22Rv1 (cell line): ENCODE data around the gene SELENOM.

Experiments
- ZFX ChIP-seq: fragments of 450-650 bp; IDR thresholded peaks from 2 replicates; pipeline ENCODE4 v1.6.1; 2017; ENCODE audit warnings: antibody characterized with exemption, borderline replicate concordance
- TF ChIP-seq, protein P1 (sequence below): fragments of 450-650 bp; IDR thresholded peaks from 2 replicates; pipeline ENCODE4 v1.5.1; 2017; ENCODE audit warnings: mild to moderate bottlenecking

DNA sequence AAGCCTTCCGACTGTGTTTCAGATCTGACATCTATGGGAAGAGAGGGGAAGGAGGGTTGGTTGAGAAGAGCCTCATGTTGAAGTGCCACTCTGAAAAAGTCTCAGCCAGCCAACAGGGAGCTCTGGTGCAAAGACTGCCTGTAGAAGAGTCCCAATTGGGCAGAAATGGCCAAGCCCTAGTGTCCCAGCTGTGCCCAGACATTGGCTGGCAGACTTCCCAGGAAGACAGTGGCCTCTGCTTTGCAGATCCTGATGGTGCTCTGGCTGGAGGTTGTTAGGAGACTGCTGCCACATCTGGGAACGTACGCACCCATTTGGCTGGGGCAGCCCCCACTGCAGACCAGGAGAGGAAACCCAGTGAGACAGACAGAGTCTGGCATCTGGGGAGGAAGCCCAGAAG lies 36.2 kb upstream of the SELENOM start:
- TF ChIP-seq, protein P1, sequence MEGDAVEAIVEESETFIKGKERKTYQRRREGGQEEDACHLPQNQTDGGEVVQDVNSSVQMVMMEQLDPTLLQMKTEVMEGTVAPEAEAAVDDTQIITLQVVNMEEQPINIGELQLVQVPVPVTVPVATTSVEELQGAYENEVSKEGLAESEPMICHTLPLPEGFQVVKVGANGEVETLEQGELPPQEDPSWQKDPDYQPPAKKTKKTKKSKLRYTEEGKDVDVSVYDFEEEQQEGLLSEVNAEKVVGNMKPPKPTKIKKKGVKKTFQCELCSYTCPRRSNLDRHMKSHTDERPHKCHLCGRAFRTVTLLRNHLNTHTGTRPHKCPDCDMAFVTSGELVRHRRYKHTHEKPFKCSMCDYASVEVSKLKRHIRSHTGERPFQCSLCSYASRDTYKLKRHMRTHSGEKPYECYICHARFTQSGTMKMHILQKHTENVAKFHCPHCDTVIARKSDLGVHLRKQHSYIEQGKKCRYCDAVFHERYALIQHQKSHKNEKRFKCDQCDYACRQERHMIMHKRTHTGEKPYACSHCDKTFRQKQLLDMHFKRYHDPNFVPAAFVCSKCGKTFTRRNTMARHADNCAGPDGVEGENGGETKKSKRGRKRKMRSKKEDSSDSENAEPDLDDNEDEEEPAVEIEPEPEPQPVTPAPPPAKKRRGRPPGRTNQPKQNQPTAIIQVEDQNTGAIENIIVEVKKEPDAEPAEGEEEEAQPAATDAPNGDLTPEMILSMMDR: no peak
- TF ChIP-seq ZFX: no peak
